Stimulated activated CD4-positive, alpha-beta T cell treated with anti-CD3 and anti-CD28 coated beads, Interleukin-12 subunit alpha, Interleukin-12 subunit beta, amount 100 ng/mL, for 24 hours (primary cell): ENCODE results near the gene SEMA4B.
"Not testable (repeated sequence)": the region's sequence is repeated elsewhere in the genome, so short reads cannot be mapped to it uniquely, and the experiment has no call there.

Source experiments
- DNase-seq, 2 experiments: peaks; one replicate each; pipeline ENCODE4 v3.0.0-alpha.2; 2020; ENCODE audit warnings: low read depth in 2 of 2

The SEMA4B gene

DNA sequence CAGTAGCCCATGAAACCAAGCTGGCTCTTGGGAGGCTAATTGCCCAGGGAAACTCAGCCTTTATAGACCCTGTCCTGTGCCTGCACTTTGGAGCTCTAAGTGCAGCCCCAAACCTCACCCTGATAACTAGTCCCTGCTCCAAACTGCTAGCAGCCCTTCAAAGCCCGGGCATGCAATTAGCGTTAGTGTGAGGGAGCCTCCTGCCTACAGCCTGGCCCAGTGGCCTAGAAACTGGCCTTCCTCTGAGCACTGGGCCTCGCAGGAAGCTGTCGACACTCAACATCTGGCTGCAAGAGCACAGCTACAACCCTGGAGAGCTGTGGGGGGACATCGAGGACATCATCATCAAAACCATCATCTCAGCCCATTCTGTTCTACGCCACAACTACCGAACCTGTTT is 56.6 kb downstream of the SEMA4B start:
- no peak for DNase-seq

DNA sequence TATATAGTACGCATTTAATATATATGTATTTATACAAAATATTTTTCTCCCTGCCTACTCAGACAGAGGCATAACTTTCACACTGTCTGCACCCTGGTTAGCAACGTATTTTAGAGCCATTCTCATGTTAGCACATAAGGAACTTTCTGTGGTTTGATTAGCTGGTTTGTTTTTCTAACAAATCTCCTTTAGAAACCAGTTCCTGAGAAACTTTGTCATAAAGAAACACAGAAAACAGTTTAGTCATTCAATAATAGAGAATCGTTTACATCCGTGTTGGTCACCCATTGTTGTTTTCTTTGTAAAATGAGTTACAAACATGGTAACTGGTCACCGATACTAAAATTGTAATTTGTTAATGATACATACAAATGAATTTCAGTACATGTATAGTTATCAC is 58.4 kb downstream of the SEMA4B start:
- DNase-seq = no peak

- not testable (repeated sequence) for DNase-seq
Observed at GRCh38 chr15:90260731-90261130, 59.6 kb downstream of the SEMA4B start.

- no peak for DNase-seq
Observed at GRCh38 chr15:90261811-90262210, 60.7 kb downstream of the SEMA4B start.

DNA sequence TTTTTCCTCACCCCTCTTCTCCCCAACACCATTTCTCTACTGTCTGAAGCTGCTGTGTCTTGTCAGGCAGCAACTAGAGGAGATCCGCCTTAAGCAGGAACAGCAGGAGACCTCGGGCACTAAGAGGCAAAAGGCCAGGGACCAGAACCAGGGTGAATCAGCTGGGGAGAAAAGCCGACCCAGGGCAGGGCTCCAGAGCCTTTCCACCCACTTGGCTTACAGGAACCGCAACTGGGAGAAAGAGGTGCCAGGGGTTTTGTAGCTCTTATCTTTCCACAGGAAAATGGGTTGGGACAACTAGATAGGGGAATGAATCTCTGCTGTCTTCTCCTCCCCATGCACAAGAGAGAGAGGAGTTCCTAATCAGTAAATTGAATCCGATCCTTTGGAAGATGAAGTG is 61.3 kb downstream of the SEMA4B start:
- DNase-seq = no peak

GRCh38 chr15:90264671-90265070 is 63.5 kb downstream of the SEMA4B start:
- DNase-seq = peak in 1 of 2 experiments; percentile 14

- DNase-seq = peak; percentile 89 to 92
Observed at GRCh38 chr15:90265271-90266060, 64.3 kb downstream of the SEMA4B start, which contains the start of gene NGRN. Gene NGRN (plus strand): TSS chr15:90265672. CDS start chr15:90265713, 41 bp downstream.

GRCh38 chr15:90266061-90266431 is 64.9 kb downstream of the SEMA4B start:
- peak; percentile 18 to 48 for DNase-seq

DNA sequence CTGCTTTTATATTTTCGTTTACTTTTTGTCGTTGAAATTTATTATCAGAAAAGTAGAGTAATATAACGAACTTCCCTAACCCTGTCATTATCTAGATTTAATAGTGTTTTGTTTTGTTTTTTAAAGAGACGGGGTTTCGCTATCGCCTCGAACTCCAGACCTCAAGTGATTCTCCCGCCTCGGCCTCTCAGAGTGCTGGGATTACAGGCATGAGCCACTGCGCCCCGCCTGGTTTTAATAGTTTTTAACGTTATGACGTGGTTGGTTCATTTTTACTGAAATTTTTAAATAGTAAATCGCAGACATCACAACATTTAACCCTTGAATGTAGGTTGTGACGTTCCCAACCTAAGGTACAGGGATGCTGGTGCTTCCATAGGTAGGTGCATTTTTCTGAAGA is 65.4 kb downstream of the SEMA4B start:
- no peak for DNase-seq

DNA sequence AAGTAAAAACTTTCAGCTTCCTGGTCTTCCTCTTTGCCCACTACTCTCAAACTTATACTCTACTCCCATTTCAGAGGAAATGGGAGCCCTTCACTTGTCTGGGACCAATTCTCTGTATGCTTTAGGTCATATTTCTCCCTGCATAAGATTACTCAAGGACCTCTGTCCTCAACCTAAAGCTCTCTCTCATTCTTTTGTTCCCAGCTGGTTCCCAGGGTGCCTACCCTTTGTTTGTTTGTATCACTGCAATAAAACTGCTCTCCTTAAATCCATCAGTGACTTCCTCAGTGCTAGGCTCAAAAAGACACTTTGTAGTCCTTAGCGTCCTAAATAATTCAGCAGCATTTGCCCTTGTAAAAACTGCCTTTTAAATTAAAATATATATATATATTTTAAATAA is 67.3 kb downstream of the SEMA4B start:
- no peak for DNase-seq

DNA sequence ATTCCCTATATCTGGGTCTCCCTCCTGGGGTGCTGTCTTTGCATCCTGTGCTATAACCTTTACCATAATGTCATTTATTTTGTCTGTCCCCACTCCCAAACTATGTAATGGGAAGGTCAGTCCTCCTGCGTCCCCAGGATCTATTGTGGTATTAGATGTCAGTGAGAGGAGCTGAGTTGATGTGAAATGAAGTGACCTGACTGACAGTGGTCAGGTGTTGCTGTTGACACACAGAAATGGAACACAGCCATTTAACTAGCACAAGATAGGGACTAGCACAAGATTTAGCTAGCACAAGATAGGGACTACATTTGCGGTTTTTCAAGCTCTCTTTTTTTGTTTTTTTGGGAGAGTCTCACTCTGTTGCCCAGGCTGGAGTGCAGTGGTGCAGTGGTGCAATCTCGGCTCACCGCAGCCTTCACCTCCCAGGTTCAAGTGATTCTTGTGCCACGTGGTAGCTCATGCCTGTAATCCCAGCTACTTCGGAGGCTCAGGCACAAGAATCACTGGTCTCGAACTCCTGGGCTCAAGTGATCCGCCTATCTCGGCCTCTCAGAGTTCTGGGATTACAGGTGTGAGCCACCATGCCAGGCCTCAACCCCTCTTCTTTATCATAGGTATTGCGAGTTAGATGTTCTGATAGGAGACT is 69.5 kb downstream of the SEMA4B start:
- DNase-seq = no peak

DNA sequence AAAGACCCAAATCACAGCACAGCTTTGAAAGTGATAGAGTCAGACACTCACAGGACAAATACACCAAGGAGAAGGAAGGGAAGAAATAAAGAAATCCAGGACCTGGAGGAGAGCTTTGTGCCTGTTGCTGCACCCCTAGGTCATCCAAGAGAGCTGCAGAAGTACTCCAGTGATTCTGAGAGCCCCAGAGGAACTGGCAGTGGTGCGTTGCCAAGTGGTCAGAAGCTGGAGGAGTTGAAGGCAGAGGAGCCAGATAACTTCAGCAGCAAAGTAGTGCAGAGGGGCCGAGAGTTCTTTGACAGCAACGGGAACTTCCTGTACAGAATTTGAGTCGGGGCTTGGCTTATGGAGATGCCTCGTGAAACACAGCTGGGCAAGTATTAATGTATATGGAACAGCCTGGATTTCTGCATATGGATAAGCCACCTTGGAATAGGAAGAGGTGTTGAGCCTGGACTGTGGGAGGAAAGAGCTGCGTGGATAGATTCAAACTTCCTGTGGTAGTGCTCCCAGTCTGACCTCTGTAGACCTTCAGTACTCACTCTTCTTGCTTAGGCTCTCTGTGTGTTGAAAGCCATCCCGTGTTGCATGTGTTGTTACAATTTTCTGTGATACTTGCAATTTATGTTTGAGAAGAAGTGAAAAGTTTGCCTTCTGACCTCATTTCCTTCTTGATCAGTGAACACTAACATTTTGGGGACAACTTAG is 70.5 kb downstream of the SEMA4B start:
- DNase-seq = no peak

- DNase-seq = not testable (repeated sequence)
Observed at GRCh38 chr15:90278467-90278866, 77.3 kb downstream of the SEMA4B start.
